Body of pancreas (tissue), 4 donors: ENCODE data around the gene PRXL2A.

Source experiments
- POLR2A ChIP-seq, 3 donors: fragments of 450-650 bp; IDR thresholded peaks; one replicate each; pipeline ENCODE4 v1.6.1; 2016; ENCODE audit warnings: antibody characterized with exemption in 3 of 3, mild to moderate bottlenecking in 2 of 3
- TF ChIP-seq, protein P1 (sequence below), 7 experiments: fragments of 450-650 bp in 4 of 7; fragments of 200-600 bp in 3 of 7; sonication (generic) in 3 of 7; IDR thresholded peaks; one replicate each; pipeline ENCODE4 v1.5.1; 2016 to 2019; ENCODE audit warnings: antibody characterized with exemption in 7 of 7

DNA sequence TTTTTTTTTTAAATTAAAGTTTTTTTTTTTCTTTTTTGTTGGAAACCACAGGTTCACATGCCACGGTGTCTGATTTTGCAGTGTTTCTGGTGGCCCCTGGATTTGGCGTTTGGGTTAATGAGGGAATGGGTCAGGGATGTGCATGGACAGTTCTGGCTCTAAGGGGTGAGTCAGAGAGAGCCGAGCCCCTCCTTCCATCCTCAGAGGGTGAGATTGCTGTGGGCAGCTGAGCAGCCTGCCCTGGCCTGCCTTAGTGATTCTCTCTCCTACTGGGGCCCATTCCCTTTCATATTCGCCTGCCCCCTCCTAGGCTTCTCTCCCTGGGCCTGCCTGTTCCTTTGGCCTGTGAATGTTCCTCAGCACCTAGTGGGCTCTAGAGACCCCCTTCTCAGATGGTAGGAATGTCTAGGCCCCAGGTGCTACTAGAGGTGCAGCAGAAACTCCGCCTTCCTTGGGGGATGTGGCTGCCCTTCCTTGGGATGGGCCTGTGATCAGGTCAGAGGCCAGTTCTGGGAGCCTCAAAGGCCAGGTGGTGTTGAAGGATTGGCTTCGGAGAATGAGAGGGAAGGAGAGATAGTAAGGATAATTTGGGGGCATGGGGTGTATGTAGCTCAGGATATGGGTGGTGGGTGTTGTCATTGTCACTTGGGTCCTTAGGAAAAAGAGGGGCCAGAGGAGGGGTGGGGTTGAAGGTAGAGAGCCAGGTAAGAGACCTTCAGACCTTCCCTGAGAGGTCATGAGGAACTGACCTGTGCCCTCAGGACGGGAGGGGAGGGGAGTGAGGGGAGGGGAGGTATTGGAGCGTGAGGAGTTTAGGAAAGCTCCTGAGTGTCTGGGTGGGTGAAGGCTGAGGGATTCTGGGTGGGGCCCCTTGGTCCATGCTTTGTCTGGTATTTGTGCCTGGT, 65.6 kb downstream of the PRXL2A start:
- TF ChIP-seq, protein P1, sequence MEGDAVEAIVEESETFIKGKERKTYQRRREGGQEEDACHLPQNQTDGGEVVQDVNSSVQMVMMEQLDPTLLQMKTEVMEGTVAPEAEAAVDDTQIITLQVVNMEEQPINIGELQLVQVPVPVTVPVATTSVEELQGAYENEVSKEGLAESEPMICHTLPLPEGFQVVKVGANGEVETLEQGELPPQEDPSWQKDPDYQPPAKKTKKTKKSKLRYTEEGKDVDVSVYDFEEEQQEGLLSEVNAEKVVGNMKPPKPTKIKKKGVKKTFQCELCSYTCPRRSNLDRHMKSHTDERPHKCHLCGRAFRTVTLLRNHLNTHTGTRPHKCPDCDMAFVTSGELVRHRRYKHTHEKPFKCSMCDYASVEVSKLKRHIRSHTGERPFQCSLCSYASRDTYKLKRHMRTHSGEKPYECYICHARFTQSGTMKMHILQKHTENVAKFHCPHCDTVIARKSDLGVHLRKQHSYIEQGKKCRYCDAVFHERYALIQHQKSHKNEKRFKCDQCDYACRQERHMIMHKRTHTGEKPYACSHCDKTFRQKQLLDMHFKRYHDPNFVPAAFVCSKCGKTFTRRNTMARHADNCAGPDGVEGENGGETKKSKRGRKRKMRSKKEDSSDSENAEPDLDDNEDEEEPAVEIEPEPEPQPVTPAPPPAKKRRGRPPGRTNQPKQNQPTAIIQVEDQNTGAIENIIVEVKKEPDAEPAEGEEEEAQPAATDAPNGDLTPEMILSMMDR (IDR thresholded peaks at IDR 0.05) = no peak
- TF ChIP-seq POLR2A (IDR thresholded peaks at IDR 0.05) = no peak
